Tibial artery (tissue), 4 donors: ENCODE data around the gene NEGR1.
A peak's percentile ranks its signal among the peaks of the same experiment; 100 is the strongest.

Source experiments
- DNase-seq, 2 donors: peaks; one replicate each; pipeline ENCODE4 v3.0.0-alpha.2; 2019
- H3K27ac ChIP-seq, 2 donors: fragments of 200-600 bp; sonication (generic) in 1 of 2; 1 replicate in 1 of 2; 2 replicates in 1 of 2; pipeline ENCODE4 v1.5.1; 2018 to 2019; ENCODE audit warnings: mild to moderate bottlenecking in 1 of 2
- H3K27me3 ChIP-seq, 2 donors: fragments of 200-600 bp; sonication (generic) in 1 of 2; one replicate each; pipeline versions ENCODE4 v1.5.1 to v1.6.0; 2016 to 2019
- H3K36me3 ChIP-seq, 3 donors: fragments of 200-600 bp; sonication (generic) in 2 of 3; one replicate each; pipeline ENCODE4 v1.5.1; 2016 to 2019; ENCODE audit warnings: mild to moderate bottlenecking in 2 of 3
- H3K4me1 ChIP-seq, 4 donors: fragments of 200-600 bp; sonication (generic) in 2 of 4; 1 replicate in 3 of 4; 2 replicates in 1 of 4; pipeline ENCODE4 v1.5.1; 2016 to 2019
- H3K4me3 ChIP-seq, 2 donors: fragments of 200-600 bp; sonication (generic) in 1 of 2; 1 replicate in 1 of 2; 2 replicates in 1 of 2; pipeline ENCODE4 v1.5.1; 2018 to 2019; ENCODE audit warnings: mild to moderate bottlenecking in 2 of 2
- H3K9me3 ChIP-seq, 3 donors: fragments of 200-600 bp; sonication (generic) in 1 of 3; one replicate each; pipeline ENCODE4 v1.5.1; 2016 to 2019
- CTCF ChIP-seq, 2 experiments: fragments of 200-600 bp in 1 of 2; fragments of 450-650 bp in 1 of 2; IDR thresholded peaks; one replicate each; pipeline ENCODE4 v1.5.1; 2017 to 2019; ENCODE audit warnings: antibody characterized with exemption in 2 of 2, mild to moderate bottlenecking in 1 of 2, moderate library complexity in 1 of 2
- intact Hi-C: fragments of 100-400 bp; cut with DNase I; formaldehyde crosslinking; loops from one replicate; pipeline ENCODE4 v1.15.0; 2023; ENCODE audit warnings: low total_unique reads

Gene NEGR1

GRCh38 chr1:71600023-71600422 lies 682.3 kb downstream of the NEGR1 start:
- intact Hi-C loops = no loop called here
- Histone ChIP-seq H3K27me3 (no peaks in the 10 kb centered on the region), H3K4me3 (no peak overlapping the region), H3K27ac (no peak overlapping the region), H3K4me1 (no peaks in the 10 kb centered on the region), H3K36me3 (no peaks in the 10 kb centered on the region), H3K9me3 (no peaks in the 10 kb centered on the region)
- no peak for DNase-seq
- no peak for TF ChIP-seq CTCF (IDR thresholded peaks at IDR 0.05)

- no peak overlapping the region for H3K27ac ChIP-seq
- no peaks in the 10 kb centered on the region for H3K27me3 ChIP-seq
- no peaks in the 10 kb centered on the region for H3K4me1 ChIP-seq
- intact Hi-C loops = no loop called here
- H3K9me3 ChIP-seq = no peaks in the 10 kb centered on the region
- no peak for TF ChIP-seq CTCF (IDR thresholded peaks at IDR 0.05)
- no peak overlapping the region for H3K4me3 ChIP-seq
- no peaks in the 10 kb centered on the region for H3K36me3 ChIP-seq
- no peak for DNase-seq
Observed at GRCh38 chr1:71599306-71599705, 683.0 kb downstream of the NEGR1 start.

GRCh38 chr1:71593523-71593922 lies 688.8 kb downstream of the NEGR1 start:
- no peaks in the 10 kb centered on the region for H3K36me3 ChIP-seq
- no peak for DNase-seq
- H3K27me3 ChIP-seq = no peaks in the 10 kb centered on the region
- H3K9me3 ChIP-seq = no peaks in the 10 kb centered on the region
- TF ChIP-seq CTCF (IDR thresholded peaks at IDR 0.05) = no peak
- no peak overlapping the region for H3K4me3 ChIP-seq
- no peaks in the 10 kb centered on the region for H3K4me1 ChIP-seq
- intact Hi-C loops = no loop called here
- H3K27ac ChIP-seq = no peak overlapping the region

- no peak for DNase-seq
- intact Hi-C loops = no loop called here
- TF ChIP-seq CTCF (IDR thresholded peaks at IDR 0.05) = no peak
Observed at GRCh38 chr1:71592646-71593274, 689.6 kb downstream of the NEGR1 start.

GRCh38 chr1:71589005-71589404 lies 693.3 kb downstream of the NEGR1 start:
- H3K36me3 ChIP-seq = no peaks in the 10 kb centered on the region
- no peaks in the 10 kb centered on the region for H3K27me3 ChIP-seq
- no peak overlapping the region for H3K4me3 ChIP-seq
- no peak for DNase-seq
- intact Hi-C loops = no loop called here
- H3K9me3 ChIP-seq = no peaks in the 10 kb centered on the region
- TF ChIP-seq CTCF (IDR thresholded peaks at IDR 0.05) = no peak
- H3K4me1 ChIP-seq = no peaks in the 10 kb centered on the region
- H3K27ac ChIP-seq = no peak overlapping the region

More at GRCh38 chr1:71592646-71593274, 689.6 kb downstream of the NEGR1 start:
- Histone ChIP-seq H3K9me3 (no peaks in the 10 kb centered on the region), H3K4me3 (no peak overlapping the region), H3K27ac (no peak overlapping the region), H3K27me3 (no peaks in the 10 kb centered on the region), H3K4me1 (no peaks in the 10 kb centered on the region), H3K36me3 (no peaks in the 10 kb centered on the region)

GRCh38 chr1:71587961-71588360 lies 694.4 kb downstream of the NEGR1 start:
- H3K36me3 ChIP-seq = no peaks in the 10 kb centered on the region
- no peaks in the 10 kb centered on the region for H3K9me3 ChIP-seq
- intact Hi-C loops = no loop called here
- no peaks in the 10 kb centered on the region for H3K4me1 ChIP-seq
- peak in 1 of 2 experiments; percentile 23 for TF ChIP-seq CTCF (IDR thresholded peaks at IDR 0.05)
- H3K4me3 ChIP-seq = no peak overlapping the region
- no peaks in the 10 kb centered on the region for H3K27me3 ChIP-seq
- H3K27ac ChIP-seq = no peak overlapping the region
- no peak for DNase-seq
